GM19035 (cell line): ENCODE results near the gene ELOB.

Experiments used
- ATAC-seq: cut with Tn5 transposase; IDR thresholded peaks from one replicate; pipeline ENCODE4 v1.9.1; 2021; ENCODE audit not compliant: unreplicated experiment

Gene ELOB

GRCh38 chr16:2784358-2785100 lies 7.4 kb upstream of the ELOB start:
- ATAC-seq: no peak

DNA sequence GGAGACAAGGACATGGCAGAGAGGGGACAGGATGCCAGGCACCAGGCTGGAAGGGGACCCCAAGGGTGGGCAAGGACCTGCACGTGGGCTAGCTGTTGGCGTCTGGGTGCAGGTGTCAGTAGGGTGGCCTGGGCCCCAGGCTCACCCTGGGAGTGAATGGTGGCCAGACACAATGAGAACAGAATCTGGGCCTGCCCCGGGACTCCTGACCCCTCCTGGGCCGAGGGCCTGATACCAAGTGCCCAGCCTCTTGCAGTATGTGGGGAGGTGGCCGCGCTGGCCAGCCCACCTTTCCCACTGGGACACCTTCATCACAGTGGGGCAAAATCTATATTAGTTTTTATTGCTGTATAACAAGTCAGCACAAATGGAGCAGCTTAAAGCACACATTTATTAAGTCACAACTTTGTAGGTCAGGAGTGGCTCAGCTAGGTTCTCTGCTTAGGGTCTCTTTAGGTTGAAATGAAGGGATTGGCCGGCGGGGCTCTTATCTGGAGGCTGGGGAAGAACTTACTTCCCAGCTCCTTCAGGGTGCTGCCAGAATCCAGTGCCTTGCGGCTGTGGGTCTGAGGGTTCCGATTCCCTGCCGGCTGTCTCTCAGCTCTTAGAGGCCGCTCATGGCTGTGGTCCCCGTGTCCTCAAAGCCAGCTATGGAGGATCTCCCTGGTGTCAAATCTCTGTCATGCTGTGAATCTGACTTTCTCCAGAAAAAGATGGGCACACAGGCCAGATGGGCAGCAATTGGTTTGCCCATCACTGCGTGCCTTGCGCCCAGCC lies 6.7 kb upstream of the ELOB start:
- ATAC-seq: no peak

DNA sequence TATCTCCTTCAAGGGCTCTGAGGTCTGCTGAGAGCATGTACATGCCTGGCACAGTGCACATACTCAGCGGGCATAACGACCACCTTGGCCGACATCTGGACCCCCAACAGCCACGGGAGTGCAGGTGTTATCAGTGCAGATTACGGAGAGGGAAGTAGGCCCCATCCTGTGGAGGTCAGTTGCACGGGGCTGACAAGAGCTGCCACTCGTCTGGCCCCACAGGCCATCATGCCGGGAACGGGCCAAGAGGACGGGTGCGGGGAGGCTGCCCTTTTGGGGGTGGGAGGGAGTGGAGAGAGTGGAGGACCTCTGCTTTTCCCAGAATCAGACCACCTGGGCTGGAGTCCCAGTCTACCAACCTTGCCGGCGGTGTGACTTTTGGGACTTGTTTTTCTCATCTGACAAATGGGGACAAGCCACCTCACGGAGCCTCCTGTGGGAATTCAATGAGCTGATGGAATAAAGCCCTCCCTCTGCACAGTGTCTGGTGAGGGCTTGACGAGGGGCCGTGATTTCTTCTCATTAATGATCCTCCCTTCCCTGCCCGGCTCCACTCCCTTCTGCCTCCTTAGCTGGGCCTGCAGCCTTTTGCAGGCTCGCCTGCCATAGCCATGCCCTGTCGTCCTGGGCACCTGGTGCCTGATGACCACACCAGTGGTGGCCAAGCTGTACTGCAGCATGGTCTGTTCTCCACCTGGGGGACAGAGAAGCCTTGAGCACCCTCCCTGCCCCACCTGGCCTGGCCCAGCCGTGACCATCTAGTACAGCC lies 5.7 kb upstream of the ELOB start:
- ATAC-seq: no peak

DNA sequence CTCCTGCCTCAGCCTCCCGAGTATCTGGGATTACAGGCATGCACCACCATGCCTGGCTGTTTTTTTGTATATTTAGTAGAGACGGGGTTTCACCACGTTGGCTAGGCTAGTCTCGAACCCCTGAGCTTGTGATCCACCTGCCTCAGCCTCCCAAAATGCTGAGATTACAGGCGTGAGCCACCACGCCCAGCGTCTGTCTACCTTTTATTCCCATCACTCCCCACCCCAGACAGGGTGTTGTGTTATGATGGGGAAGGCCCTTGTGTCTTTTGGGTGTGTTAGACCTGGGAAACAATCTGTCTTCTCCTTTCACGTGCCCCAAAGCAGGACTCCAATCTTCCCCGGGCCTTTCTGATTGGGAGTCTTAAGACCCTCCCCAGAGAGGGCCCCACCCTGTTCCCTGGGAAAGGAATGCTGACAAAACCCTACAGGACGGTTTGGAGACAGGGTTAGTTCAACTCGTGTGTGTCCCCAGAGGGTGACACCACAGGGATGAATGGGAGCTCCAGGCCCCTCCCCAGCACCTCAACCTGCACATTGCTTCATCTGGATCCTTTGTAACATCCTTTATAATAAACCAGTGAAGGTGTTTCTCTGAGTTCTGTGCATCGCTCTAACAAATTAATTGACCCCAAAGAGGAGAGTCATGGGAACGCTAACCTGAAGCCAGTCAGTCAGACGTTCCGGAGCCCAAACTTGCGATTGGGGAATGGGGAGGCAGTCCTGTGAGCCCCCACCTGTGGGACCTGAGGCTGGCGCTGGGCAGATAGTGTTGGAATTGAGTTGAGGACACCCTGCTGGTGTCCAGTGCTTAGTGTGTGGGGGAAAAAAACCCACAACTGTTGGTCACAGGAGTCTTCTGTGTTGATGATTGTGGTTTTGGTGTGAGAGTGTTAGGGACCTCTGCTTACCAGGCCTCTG lies 3.2 kb upstream of the ELOB start:
- ATAC-seq: no peak

DNA sequence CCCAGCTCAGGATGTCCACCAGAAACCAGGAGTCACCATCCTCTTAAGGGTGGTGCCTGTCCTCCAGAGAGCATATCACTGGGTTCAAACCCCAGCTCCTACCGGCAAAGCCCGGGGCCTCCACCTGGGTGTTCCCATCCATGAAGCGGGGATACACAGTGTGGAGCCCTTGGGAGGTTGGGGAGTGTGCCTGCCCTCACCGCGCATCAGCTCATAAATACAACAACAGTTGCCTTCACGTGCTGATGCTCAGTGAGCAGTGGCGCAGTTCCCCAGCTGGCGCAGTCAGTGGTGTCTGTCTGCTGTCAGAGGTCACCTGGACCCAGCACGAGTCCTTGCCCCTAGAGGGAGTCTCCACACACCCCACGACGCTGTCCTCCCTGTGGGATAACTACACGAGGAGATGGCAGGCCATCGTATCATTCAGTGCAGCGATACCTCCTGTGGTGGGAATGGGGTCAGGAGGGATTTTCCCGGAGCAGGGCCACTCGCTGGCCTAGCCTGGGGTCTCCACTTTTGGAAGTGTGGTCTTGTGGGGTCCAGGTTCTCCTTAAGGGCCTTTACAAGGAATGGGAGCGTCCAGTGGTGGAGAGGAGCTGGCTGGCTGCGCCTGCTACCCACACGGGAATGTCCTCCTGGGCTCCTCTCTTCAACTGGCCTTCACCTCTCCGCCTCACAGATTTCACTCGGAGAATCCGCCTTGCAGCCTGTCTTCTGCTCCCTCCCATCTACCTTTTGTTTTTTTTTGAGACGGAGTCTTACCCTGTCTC lies 2.3 kb upstream of the ELOB start:
- ATAC-seq: no peak

DNA sequence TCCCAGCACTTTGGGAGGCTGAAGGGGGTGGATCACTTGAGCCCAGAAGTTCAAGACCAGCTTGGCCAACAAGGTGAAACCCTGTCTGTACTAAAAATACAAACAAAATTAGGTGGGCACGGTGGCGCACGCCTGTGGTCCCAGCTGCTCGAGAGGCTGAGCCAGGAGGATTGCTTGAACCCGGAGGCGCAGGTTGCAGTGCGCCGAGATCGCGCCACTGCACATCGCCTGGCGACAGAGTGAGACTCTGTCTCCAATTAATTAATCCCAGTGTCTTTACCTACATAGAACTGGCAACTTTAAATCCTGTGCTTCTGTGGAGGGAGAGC lies 1.5 kb upstream of the ELOB start:
- no peak for ATAC-seq

DNA sequence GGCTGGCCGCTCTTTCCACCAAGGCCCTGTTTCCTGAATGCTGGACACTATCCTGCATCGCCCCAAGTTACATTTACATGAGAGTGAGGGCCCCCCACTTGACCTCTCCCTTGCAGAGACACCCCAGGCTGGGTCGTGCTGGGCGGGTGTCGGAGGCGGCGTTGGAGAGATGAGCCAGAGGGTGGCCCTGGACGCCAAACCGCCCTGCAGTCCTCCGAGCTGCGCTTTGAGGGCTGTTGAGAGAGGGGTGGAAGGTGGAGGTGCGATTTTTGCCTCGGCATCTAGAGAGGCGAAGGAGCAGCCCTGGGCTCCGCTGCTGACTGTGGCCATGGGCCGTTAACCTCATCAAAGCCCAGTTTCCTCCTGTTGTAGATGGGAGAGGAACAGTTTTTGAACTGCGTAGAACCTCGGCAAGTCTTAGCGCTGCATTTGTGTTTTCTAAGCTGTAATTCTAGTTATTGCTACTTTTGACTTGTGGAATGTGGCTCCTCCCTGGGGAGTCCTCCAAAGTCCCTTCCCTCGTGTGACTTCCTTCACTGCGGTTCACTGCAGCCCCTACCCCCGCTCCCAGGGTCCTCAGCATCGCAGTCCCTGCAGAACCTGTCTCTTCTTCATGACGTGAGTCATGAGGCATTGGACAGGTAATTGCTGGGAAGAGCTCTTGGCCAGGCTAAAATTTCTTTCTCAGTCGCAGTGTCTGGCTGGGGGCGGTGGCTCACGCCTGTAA lies 986 bp upstream of the ELOB start:
- peak; percentile 10 for ATAC-seq

DNA sequence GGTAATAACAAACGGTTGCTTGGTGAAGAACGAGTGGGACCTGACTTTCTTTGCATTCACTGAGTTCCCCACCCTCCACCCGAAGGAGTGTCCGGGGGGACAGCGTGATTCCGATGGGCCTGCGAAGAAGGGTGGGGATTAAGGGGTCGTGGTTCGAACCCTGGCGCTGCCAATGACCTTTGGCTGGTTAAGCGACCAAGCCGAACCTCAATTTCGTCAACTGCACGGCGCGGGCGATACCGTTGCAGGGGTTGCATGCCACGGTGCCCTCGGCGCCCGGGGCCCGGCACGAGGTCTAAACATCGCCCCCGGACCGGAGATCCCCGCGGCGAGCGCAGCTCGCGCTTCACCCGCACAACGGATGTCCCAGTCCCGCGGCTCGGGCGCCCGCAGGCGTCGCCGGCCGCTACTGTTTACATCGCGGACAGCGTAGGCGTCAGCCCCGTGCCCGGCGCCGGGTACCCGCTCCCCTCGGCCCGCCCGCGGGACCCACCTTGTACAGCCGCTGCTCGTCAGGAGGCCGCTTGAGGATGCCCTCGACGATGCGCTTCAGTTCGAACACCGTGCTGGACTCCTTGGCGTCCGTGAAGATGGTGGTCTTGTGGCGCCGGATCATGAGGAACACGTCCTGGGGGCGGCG lies 460 bp downstream of the ELOB start:
- ATAC-seq: peak; percentile 30

DNA sequence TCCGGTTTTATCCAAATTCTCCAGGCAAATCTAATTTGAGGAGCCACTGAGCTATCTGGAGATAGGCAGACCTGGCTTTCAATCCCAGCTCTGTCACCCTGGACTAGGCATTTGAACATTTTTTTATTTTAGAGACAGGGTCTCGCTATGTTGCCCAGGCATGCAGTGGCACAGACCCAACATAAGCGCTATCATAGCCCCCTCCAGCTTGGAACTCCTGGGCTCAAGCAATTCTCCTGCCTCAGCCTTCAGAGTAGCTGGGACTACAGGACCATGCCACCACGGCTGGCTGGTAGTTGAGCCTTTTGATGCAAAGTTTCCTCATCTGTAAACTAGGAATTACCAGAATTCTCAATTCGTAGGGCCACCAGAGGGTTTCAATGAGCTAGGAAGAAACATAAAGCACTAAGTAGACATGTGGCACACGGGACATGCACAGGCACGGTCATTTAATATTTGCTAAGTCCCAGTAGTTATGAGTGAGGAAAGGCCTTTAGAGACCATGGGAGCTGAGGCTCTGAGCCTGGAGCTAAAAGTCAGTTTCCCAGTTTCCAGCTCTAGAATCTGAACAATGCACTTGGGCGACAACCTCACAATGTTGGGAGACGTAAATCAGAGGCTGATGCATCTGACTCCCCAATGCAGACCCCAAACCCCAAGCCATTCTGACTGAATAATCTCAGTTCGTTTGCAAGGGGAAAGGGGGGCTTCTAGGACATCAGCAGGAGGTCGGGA lies 1.1 kb downstream of the ELOB start:
- ATAC-seq: no peak

DNA sequence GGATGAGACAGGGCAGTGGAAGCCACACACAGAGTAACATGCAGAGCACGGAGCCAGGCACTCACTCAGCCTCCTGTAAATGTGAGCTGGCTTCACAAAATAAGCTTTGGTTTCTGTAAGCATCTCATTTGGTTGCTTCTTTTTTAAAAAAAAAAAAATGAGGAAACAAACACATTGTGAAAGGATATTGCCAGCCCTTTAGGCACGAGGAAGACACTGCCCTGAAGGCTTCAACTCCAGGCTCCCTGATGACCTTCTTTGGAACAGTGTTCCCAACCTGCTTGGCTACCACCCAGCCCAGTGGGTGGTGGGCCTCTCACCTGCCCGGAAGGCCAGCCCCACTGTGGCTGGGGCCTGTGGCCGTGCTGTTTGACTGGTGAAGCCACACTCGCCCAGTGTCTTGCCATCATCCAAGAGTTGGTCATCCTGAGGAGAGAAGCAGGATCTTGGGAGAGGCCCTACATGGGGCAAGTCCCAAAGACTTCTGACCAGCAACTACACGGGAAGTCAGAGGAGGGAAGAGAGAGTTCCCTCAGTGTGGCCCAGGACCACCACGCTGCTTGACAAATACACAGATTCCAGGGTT lies 1.9 kb downstream of the ELOB start:
- no peak for ATAC-seq

DNA sequence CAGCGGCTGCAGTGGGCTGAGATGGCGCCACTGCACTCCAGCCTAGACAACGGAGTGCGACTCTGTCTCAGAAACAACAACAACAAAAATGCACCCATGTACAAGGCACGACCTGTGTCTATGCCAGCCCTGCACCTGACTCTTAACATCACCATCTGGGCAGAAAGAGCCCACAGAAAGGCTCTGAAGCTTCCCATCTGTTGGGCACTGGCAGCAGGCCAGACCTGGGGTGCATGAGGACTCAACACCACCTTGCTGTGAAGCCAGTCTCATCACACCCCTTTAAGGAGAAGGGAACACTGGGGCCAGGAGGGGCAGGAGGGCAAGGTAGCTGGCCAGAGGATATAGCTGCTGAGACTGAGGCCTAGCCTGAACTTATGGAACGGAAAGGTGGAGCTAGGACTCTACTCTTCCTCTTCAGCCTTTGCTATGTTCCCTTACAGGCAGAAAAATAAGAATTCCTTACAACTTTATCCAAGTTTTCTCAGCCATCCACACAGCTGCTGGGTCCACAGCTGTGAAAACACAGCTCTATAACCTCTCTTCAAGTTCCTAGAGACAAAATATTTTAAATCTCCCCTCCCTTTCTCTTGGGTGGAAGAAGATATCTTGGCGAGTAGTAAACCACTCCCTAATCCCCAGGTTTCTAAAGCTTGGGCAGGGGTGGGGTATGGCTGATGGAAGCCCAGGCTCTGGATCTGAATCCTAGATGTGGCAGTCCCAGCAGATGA lies 2.8 kb downstream of the ELOB start:
- ATAC-seq: no peak

- ATAC-seq: no peak
These were observed 3.7 kb downstream of the ELOB start for GRCh38 chr16:2773188-2773968.

DNA sequence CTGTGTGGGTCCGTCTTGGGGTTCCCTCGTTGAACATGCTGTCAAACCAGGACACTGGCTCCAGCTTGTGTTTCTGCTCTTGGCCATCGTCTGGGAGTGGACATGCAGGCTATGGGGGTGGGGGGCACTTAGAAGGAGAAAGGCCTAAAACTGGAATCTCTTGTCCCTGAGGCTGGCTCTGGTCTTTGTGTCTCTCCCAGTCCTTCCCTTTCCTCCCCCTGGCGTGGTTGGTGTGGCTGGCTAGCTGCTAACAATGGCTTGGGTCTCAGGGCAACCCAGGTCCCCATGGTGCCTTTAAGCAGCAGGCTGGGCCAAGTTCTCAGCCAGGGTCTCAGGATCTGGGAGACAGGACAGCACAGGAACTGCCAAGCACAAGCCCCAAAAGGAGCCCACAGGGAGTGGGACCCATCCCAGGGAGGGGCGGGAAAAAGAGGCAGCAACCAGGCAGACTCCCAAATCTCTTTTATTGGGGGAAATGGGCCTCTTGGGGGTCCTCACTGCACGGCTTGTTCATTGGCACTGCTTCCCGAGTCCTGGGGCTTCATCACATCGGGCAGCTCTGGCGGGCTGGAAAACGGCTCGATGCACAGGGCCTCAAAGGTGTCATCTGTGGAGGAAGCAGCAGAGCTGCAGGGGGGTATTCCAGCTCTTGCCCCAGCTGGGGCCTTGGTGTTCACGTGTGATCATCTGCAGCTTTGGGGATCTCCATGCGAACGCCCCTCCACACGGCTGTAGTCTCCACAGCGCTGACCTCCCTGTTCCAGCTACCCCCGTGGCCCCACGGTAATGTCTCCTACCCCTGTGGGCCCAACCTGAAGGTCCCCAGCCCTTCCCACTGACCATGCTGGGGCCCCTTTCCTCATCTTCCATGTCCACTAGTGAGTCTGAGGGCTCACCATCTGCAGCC lies 5.3 kb downstream of the ELOB start:
- no peak for ATAC-seq

- ATAC-seq: no peak
These were observed 6.8 kb downstream of the ELOB start for GRCh38 chr16:2770057-2770951.

DNA sequence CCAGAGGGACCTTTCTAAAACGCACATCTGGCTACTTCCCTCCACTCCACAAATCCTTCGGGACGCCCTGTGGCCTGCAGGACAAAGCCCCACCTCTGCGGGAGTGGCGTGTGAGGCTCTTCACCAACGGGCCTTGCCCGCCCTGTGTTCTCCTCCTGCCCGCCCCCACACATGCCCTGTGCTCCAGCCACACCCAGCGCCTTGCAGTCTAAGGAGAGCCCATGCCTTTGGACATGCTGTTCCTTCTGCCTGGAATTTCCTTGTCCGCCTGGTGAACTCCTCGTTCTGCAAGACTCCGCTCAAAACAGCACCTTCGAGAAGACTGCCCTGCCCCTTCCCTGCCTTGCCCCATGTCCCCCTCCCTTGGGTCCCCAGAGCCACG lies 7.4 kb downstream of the ELOB start:
- ATAC-seq: no peak
